SK-N-SH (cell line): ENCODE measurements around the gene JAKMIP1. TPM values are rescaled to one million over a fixed set of nuclear protein-coding genes. Genes with fewer than 3 reads are reported as not detected.
A peak's percentile ranks its signal among the peaks of the same experiment; 100 is the strongest.

ENCODE experiments used
- CTCF ChIA-PET: fragments of 300-600, 350-600 bp; formaldehyde crosslinking; extraction: SDS; loops from one replicate; lab custom pipeline; 2021; lab: Yijun Ruan, JAX
- POLR2A ChIA-PET: fragments of 350-600 bp; sonication (Branson Sonifier 250); formaldehyde crosslinking; extraction: SDS; loops from one replicate; lab custom pipeline; 2020; ENCODE audit warnings: antibody characterized with exemption, inconsistent platforms; lab: Yijun Ruan, JAX
- DNase-seq: peaks from one replicate; pipeline ENCODE4 v3.0.0; 2012
- H2AFZ ChIP-seq: fragments of 200-600 bp; sonication (generic); 2 replicates; pipeline ENCODE4 v1.8.1; 2016; ENCODE audit warnings: antibody characterized with exemption, mild to moderate bottlenecking, low read depth
- H3F3A ChIP-seq: fragments of 200-600 bp; sonication (generic); replicated peaks from 2 replicates; pipeline ENCODE3; 2016; ENCODE audit warnings: antibody characterized with exemption, mild to moderate bottlenecking; ENCODE audit not compliant: insufficient read depth
- H3K27ac ChIP-seq, 2 experiments: fragments of 200-500 bp in 1 of 2; fragments of 200-600 bp in 1 of 2; sonication (Bioruptor generic) in 1 of 2; sonication (generic), shearing (Covaris generic) in 1 of 2; 2 replicates each; pipeline versions ENCODE4 v1.5.1 to v1.6.1; 2014 to 2016; ENCODE audit warnings: low read depth in 2 of 2, inconsistent platforms in 1 of 2, low read length in 1 of 2, mild to moderate bottlenecking in 1 of 2, mixed read lengths in 1 of 2
- H3K27me3 ChIP-seq: fragments of 200-600 bp; sonication (generic), shearing (Covaris generic); 2 replicates; pipeline ENCODE4 v1.6.1; 2016; ENCODE audit warnings: mixed run types; ENCODE audit not compliant: insufficient read depth
- H3K36me3 ChIP-seq, 2 experiments: fragments of 200-500 bp in 1 of 2; fragments of 200-600 bp in 1 of 2; sonication (Bioruptor generic) in 1 of 2; sonication (generic) in 1 of 2; replicated peaks in 1 of 2; 2 replicates each; pipeline versions ENCODE3 to v1.5.1; 2014 to 2016; ENCODE audit warnings: low read length in 1 of 2, mild to moderate bottlenecking in 1 of 2; ENCODE audit not compliant: insufficient read depth in 2 of 2, control insufficient read depth in 1 of 2
- H3K4me1 ChIP-seq, 2 experiments: fragments of 200-500 bp in 1 of 2; fragments of 200-600 bp in 1 of 2; sonication (Bioruptor generic) in 1 of 2; sonication (generic), shearing (Covaris generic) in 1 of 2; 2 replicates each; pipeline versions ENCODE4 v1.5.1 to v1.6.1; 2014 to 2016; ENCODE audit warnings: low read depth in 1 of 2, low read length in 1 of 2, mixed run types in 1 of 2; ENCODE audit not compliant: insufficient read depth in 2 of 2, control insufficient read depth in 1 of 2
- H3K4me2 ChIP-seq: fragments of 200-600 bp; sonication (generic), shearing (Covaris generic); 2 replicates; pipeline ENCODE4 v1.6.1; 2017; ENCODE audit warnings: mixed run types
- H3K4me3 ChIP-seq, 2 experiments: fragments of 200-500 bp in 1 of 2; fragments of 200-600 bp in 1 of 2; sonication (Bioruptor generic) in 1 of 2; sonication (generic), shearing (Covaris generic) in 1 of 2; 2 replicates each; pipeline versions ENCODE4 v1.5.1 to v1.8.1; 2014 to 2016; ENCODE audit warnings: low read depth in 2 of 2, inconsistent platforms in 1 of 2, low read length in 1 of 2, mild to moderate bottlenecking in 1 of 2, mixed read lengths in 1 of 2, moderate library complexity in 1 of 2
- H3K79me2 ChIP-seq: fragments of 200-600 bp; sonication (generic); 2 replicates; pipeline ENCODE4 v1.8.1; 2017; ENCODE audit warnings: mild to moderate bottlenecking; ENCODE audit not compliant: insufficient read depth
- H3K9ac ChIP-seq: fragments of 200-600 bp; sonication (generic); 2 replicates; pipeline ENCODE4 v1.6.1; 2017; ENCODE audit warnings: mixed run types
- H3K9me2 ChIP-seq: fragments of 200-600 bp; sonication (generic); 2 replicates; pipeline ENCODE4 v1.6.1; 2017; ENCODE audit warnings: mixed run types
- H3K9me3 ChIP-seq: fragments of 200-600 bp; sonication (generic); 2 replicates; pipeline ENCODE4 v1.6.1; 2017; ENCODE audit warnings: mixed run types, mild to moderate bottlenecking, moderate library complexity
- H4K20me1 ChIP-seq: fragments of 200-600 bp; sonication (generic); 2 replicates; pipeline ENCODE4 v1.6.1; 2017; ENCODE audit warnings: mild to moderate bottlenecking, mixed run types; ENCODE audit not compliant: insufficient read depth
- CHD2 ChIP-seq: fragments of 150-350 bp; IDR thresholded peaks from 2 replicates; pipeline ENCODE4 v1.6.1; 2018; ENCODE audit warnings: low read length; ENCODE audit not compliant: partially characterized antibody
- CTCF ChIP-seq: fragments of 200-600 bp; sonication (generic); IDR thresholded peaks from 2 replicates; pipeline ENCODE4 v1.6.1; 2017; ENCODE audit warnings: antibody characterized with exemption, mild to moderate bottlenecking, moderate library complexity
- ELF1 ChIP-seq: IDR thresholded peaks from 2 replicates; pipeline ENCODE4 v1.4.0; 2012
- GABPA ChIP-seq: IDR thresholded peaks from 2 replicates; pipeline ENCODE4 v1.4.0; 2012; ENCODE audit warnings: low read depth, mild to moderate bottlenecking
- JUND ChIP-seq: IDR thresholded peaks from 2 replicates; pipeline ENCODE4 v1.4.0; 2012
- MAX ChIP-seq: IDR thresholded peaks from 2 replicates; pipeline ENCODE4 v1.4.0; 2012; ENCODE audit warnings: low read depth
- NRF1 ChIP-seq: IDR thresholded peaks from 2 replicates; pipeline ENCODE4 v1.6.1; 2012; ENCODE audit warnings: low read depth, mild to moderate bottlenecking, low read length
- POLR2AphosphoS5 ChIP-seq: IDR thresholded peaks from 2 replicates; pipeline ENCODE4 v1.6.1; 2012; ENCODE audit warnings: low read depth, low read length
- RAD21 ChIP-seq: IDR thresholded peaks from 2 replicates; pipeline ENCODE4 v1.6.1; 2012; ENCODE audit warnings: mild to moderate bottlenecking, low read length
- RCOR1 ChIP-seq: fragments of 150-350 bp; IDR thresholded peaks from 2 replicates; pipeline ENCODE4 v1.6.1; 2017; ENCODE audit warnings: antibody characterized with exemption, low read length
- RFX5 ChIP-seq: IDR thresholded peaks from 2 replicates; pipeline ENCODE4 v1.6.1; 2012; ENCODE audit warnings: mild to moderate bottlenecking, improper control_type of control experiment, low read length
- RXRA ChIP-seq: IDR thresholded peaks from 2 replicates; pipeline ENCODE4 v1.4.0; 2012; ENCODE audit warnings: low read depth, mild to moderate bottlenecking, borderline replicate concordance
- SMC3 ChIP-seq: IDR thresholded peaks from 2 replicates; pipeline ENCODE4 v1.6.1; 2012; ENCODE audit warnings: low read depth, low read length, improper control_type of control experiment
- TAF1 ChIP-seq: IDR thresholded peaks from 2 replicates; pipeline ENCODE4 v1.6.1; 2012; ENCODE audit warnings: low read depth, mild to moderate bottlenecking, low read length, moderate library complexity, borderline replicate concordance
- TCF12 ChIP-seq: IDR thresholded peaks from 2 replicates; pipeline ENCODE4 v1.4.0; 2012
- TEAD4 ChIP-seq: IDR thresholded peaks from 2 replicates; pipeline ENCODE4 v1.4.0; 2012; ENCODE audit warnings: mild to moderate bottlenecking, borderline replicate concordance; ENCODE audit not compliant: insufficient read depth
- USF1 ChIP-seq: IDR thresholded peaks from 2 replicates; pipeline ENCODE4 v1.4.0; 2012; ENCODE audit warnings: low read depth, borderline replicate concordance
- USF2 ChIP-seq: fragments of 150-350 bp; IDR thresholded peaks from 2 replicates; pipeline ENCODE4 v1.6.1; 2017; ENCODE audit warnings: antibody characterized with exemption, low read length, low read depth, borderline replicate concordance
- YY1 ChIP-seq: IDR thresholded peaks from 2 replicates; pipeline ENCODE4 v1.4.0; 2012; ENCODE audit warnings: low read depth, mild to moderate bottlenecking
- ZBTB33 ChIP-seq: IDR thresholded peaks from 2 replicates; pipeline ENCODE4 v1.4.0; 2012; ENCODE audit warnings: low read depth, borderline replicate concordance
- WGBS: methylation state at CpG from one replicate; pipeline ENCODE4 v1.1.6; 2017; ENCODE audit warnings: low lambda C conversion rate; 5-methylcytosine and 5-hydroxymethylcytosine counted together
- polyA plus RNA-seq, 3 experiments: library from polyadenylated mRNA; depleted of rRNA; stranded (reverse); fragments of >200 nt; gene quantifications; 2 replicates each; pipeline ENCODE4 v1.2.3, GENCODE V29; 2012

JAKMIP1 gene
- polyA plus RNA-seq, 1 of the 3 experiments (the other 2 are of a cell fraction), result 0.54 TPM

- POLR2A ChIA-PET, result interaction anchor here (1.7 kb wide), 1 partner anchor 15 kb away, joined by 5 read pairs; no protein-coding TSS in a partner anchor
- no peaks in the 10 kb centered on the region for H3F3A ChIP-seq
- H3K9me2 ChIP-seq, result no peaks in the 10 kb centered on the region
- H2AFZ ChIP-seq, result no peak overlapping the region
- CTCF ChIA-PET, result interaction anchor here (1.2 to 2.2 kb wide), 2 partner anchors 14 to 96 kb away, joined by 3 to 6 read pairs; no protein-coding TSS in a partner anchor
- no CpG with 5 or more reads among the region's 5 CpGs for WGBS
- H3K4me1 ChIP-seq, result peaks cover 0 to 40% of the 10 kb centered on the region in 2 experiments; a peak in 2 of 4 replicates
- no peaks in the 10 kb centered on the region for H4K20me1 ChIP-seq
- no peak overlapping the region for H3K4me2 ChIP-seq
- H3K27ac ChIP-seq, result peak overlapping the region in 1 of 2 experiments; percentile 73; a peak in 2 of 4 replicates
- DNase-seq, result no peak
- H3K36me3 ChIP-seq, result no peaks in the 10 kb centered on the region
- H3K9ac ChIP-seq, result no peak overlapping the region
- no peaks in the 10 kb centered on the region; the same call in 1 of the 2 replicates for H3K9me3 ChIP-seq
- TF ChIP-seq POLR2AphosphoS5 (no peak), NRF1 (no peak), RCOR1 (no peak), TEAD4 (no peak), CTCF (no peak), RXRA (no peak), YY1 (no peak), CHD2 (no peak), TCF12 (no peak), TAF1 (no peak), USF1 (no peak)
- TF ChIP-seq, all 33 proteins: peak for 0
- Histone ChIP-seq H3K79me2 (no peaks in the 10 kb centered on the region), H3K27me3 (no peaks in the 10 kb centered on the region), H3K4me3 (no peak overlapping the region)
These were observed 16.2 kb downstream of the JAKMIP1 start for GRCh38 chr4:6184169-6184568.

GRCh38 chr4:6183740-6184139, 16.6 kb downstream of the JAKMIP1 start:
- Histone ChIP-seq H3K36me3 (no peaks in the 10 kb centered on the region), H3K9me2 (no peaks in the 10 kb centered on the region), H3K4me3 (no peak overlapping the region), H3K27ac (peak overlapping the region in 1 of 2 experiments; percentile 73; a peak in 2 of 4 replicates), H3K9ac (no peak overlapping the region), H3K27me3 (no peaks in the 10 kb centered on the region), H3K4me1 (peaks cover 0 to 36% of the 10 kb centered on the region in 2 experiments; a peak in 2 of 4 replicates), H3K4me2 (no peak overlapping the region), H3F3A (no peaks in the 10 kb centered on the region), H4K20me1 (no peaks in the 10 kb centered on the region), H3K79me2 (no peaks in the 10 kb centered on the region), H2AFZ (no peak overlapping the region), H3K9me3 (no peaks in the 10 kb centered on the region; the same call in 1 of the 2 replicates)
- no peak for DNase-seq
- WGBS, result 11% methylated on average over 4 of the region's 4 CpGs
- no peak for TF ChIP-seq CTCF
- TF ChIP-seq ELF1, result no peak
- TF ChIP-seq ZBTB33, result no peak
- no peak for TF ChIP-seq GABPA
- TF ChIP-seq RAD21, result no peak
- no peak for TF ChIP-seq RFX5
- TF ChIP-seq RXRA, result no peak
- TF ChIP-seq MAX, result no peak
- no peak for TF ChIP-seq JUND
- TF ChIP-seq YY1, result no peak
- no peak for TF ChIP-seq TCF12
- no peak for TF ChIP-seq USF2
- no peak for TF ChIP-seq SMC3
- no peak for TF ChIP-seq TAF1
- POLR2A ChIA-PET, result interaction anchor here (1.7 kb wide), 1 partner anchor 15 kb away, joined by 5 read pairs; no protein-coding TSS in a partner anchor
- CTCF ChIA-PET, result interaction anchor here (2.2 kb wide), 1 partner anchor 15 kb away, joined by 6 read pairs; no protein-coding TSS in a partner anchor
